NCI-H226 (cell line): ENCODE measurements around the gene MGAT5B.
"Not testable (repeated sequence)": the region's sequence is repeated elsewhere in the genome, so short reads cannot be mapped to it uniquely, and the experiment has no call there.

Source experiments
- DNase-seq: peaks from one replicate; pipeline ENCODE4 v3.0.0-alpha.2; 2015

MGAT5B gene

GRCh38 chr17:76868176-76868668, at the start of gene MGAT5B:
Gene MGAT5B (plus strand): TSS chr17:76868404. CDS start chr17:76869030, 626 bp downstream.
- DNase-seq, result peak; percentile 74

- DNase-seq, result no peak
Measured at GRCh38 chr17:76820039-76820438, 48.2 kb upstream of the MGAT5B start.

GRCh38 chr17:76820561-76820960, 47.6 kb upstream of the MGAT5B start:
- DNase-seq, result no peak

DNA sequence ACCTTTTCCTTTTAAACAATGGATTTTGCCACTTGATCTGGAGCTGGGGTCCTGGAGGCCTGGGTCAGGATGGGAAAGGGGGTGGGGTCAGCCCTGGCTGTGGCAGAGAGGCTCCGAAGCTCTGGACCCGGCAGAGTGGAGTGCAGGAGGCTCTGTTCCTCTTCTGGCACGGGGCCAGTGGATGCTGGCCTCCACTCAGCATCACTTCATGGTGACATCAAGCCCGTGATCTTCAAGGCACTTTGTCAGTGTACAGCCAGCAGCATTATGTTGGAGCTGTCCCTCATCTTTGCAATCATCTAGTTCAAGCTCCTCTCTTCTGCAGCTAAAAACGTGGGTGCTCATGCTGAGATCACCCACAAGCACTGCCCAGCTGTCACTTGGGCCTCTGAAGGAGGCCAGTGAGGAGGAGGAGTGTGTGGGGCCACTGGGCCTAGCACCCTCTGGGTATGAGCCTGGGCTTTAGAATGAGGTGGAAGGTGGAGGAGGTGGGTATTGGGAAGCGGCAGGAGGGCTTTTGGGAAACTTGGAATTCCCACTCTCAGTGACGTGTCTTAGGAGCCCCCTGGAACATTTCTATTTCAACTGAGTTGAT, 45.9 kb upstream of the MGAT5B start:
- DNase-seq, result no peak

GRCh38 chr17:76824093-76824492, 44.1 kb upstream of the MGAT5B start:
- no peak for DNase-seq

GRCh38 chr17:76826330-76827068, 41.7 kb upstream of the MGAT5B start:
- DNase-seq, result no peak

GRCh38 chr17:76827736-76828135, 40.5 kb upstream of the MGAT5B start:
- DNase-seq, result peak; percentile 35

- DNase-seq, result no peak
Measured at GRCh38 chr17:76830987-76831715, 37.1 kb upstream of the MGAT5B start.

DNA sequence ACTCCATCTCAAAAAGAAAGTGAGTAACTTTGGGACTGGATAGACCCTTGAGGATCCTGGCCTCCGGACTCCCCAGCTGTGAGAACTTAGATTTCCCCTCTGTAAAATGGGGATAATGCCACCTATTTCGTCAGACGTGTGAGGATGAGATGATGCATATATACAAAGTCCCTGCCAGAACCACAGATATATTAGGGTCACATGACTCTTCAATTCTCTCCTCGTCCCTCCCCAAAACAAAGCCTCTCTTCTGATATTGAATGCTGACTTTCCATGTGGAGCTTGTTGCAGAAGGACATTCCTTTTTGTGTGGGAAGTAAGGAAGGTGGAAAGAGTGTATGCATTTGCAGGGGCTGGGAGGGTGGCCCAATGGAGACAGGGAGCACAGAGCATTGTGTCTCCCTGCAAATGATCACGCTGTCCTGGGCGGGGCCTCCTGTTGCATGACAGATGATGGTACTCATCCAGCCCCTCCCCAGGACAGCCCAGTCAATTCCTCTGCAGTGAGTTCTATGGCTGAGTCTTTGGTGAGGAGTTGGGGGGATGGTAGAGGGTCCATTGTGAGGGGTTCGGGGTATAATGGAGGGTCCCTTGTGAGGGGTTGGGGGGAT, 35.1 kb upstream of the MGAT5B start:
- no peak for DNase-seq

- no peak for DNase-seq
Measured at GRCh38 chr17:76833747-76834146, 34.5 kb upstream of the MGAT5B start.

GRCh38 chr17:76834870-76835269, 33.3 kb upstream of the MGAT5B start:
- no peak for DNase-seq

DNA sequence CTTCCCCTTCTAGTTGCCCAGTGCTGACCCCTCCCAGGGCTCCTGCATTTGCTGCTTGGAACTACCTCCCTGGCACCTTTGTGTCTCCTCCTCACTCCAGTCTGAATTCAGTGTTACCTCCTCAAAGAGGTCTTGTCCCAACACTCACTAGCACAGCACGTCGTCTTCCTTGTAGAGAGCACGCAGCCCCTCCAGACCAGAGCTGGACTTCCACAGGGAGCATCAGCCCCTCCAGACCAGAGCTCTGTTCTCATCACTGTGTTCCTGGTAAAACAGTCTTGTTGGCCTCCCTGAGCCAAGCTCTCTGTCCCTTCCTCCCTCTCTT, 27.8 kb upstream of the MGAT5B start:
- no peak for DNase-seq

- DNase-seq, result peak; percentile 55
Measured at GRCh38 chr17:76840884-76841775, 27.1 kb upstream of the MGAT5B start.

- DNase-seq, result peak; percentile 44
Measured at GRCh38 chr17:76841776-76842405, 26.3 kb upstream of the MGAT5B start.

GRCh38 chr17:76843068-76843467, 25.1 kb upstream of the MGAT5B start:
- not testable (repeated sequence) for DNase-seq

- DNase-seq, result no peak
Measured at GRCh38 chr17:76843703-76844484, 24.3 kb upstream of the MGAT5B start.

DNA sequence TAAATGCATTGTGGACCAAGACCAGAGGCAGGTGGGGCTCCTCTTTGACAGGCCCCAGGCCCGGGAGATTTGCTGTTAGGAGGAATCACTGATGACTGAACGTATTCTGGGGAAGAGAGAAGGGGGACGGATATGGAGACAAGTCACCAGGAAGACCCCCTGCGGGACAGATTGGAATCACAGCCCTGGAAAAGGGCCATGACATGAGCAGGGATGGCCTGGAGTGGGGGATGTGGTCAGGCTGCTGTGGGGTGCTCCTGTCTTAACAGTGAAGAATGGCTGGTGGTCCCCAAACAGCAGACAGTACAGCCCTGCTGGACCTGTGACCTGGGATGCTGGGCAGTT, 23.7 kb upstream of the MGAT5B start:
- DNase-seq, result no peak

- DNase-seq, result peak; percentile 31
Measured at GRCh38 chr17:76844846-76845245, 23.4 kb upstream of the MGAT5B start.

DNA sequence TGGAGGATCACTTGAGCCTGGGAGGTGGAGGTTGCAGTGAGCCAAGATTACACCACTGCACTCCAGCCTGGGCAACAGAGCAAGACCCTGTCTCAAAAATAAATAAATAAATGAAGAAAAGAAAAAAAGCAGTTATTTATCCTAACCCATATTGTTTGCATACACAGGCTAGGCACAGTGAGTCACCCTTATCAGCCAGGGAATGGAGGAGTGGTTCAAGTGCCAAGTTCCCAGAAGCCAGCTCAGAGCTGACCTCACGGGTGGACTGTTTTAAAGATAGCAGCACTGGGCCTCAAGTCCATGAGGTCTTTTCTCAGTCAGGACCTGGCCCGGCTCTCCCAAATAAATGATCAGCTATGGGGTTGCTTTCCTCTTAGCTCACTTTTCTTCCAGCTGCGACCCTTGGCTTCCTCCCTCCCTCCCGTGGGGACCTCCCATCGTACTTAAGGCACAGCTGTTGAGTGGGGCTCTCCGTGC, 22.6 kb upstream of the MGAT5B start:
- peak; percentile 81 for DNase-seq

DNA sequence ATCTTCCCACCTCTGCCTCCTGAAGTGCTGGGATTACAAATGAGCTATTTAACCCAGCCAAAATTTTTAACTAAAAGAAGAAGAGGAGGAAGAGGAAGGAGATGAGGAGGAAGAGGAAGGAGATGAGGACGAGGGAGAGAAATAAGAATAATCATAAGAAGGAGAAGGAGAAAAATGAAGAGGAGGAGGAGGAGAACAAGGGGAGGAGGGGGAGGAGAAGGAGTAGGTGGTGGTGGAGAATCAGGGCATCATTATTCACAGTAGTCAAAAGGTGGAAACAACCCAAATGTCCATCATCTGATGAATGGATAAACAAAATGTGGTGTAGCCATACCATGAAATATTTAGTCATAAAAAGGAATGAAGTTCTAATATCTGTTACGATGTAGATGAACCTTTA, 21.2 kb upstream of the MGAT5B start:
- DNase-seq, result no peak

GRCh38 chr17:76848670-76849069, 19.5 kb upstream of the MGAT5B start:
- no peak for DNase-seq
